Epidermal melanocyte (primary cell): Measurements from ENCODE around the gene SENP3.

Experiments
- DNase-seq: peaks from one replicate; pipeline ENCODE4 v3.0.0; 2011; ENCODE audit warnings: low spot score; ENCODE audit not compliant: insufficient read length

The SENP3 gene

GRCh38 chr17:7561589-7562207, at the start of gene SENP3:
SENP3 (plus strand) TSS chr17:7561919; CDS start chr17:7563077, 1,158 bp downstream.
- DNase-seq, result peak; percentile 97

DNA sequence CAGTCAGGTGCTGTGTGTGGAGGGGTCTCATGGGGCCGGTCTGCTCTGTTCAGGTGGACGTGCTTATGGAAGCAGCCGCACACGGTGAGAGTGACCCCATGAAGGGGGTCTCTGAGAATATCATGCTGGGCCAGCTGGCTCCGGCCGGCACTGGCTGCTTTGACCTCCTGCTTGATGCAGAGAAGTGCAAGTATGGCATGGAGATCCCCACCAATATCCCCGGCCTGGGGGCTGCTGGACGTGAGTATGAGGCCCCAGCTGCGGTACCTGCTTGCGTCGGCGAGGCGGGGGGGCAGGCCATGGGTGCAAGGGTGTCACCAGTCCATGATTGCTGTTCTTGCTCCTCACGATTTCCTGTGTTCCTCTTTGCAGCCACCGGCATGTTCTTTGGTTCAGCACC, 49.6 kb upstream of the SENP3 start:
- no peak for DNase-seq

- DNase-seq, result no peak
Measured at GRCh38 chr17:7512824-7513540, 48.7 kb upstream of the SENP3 start.

DNA sequence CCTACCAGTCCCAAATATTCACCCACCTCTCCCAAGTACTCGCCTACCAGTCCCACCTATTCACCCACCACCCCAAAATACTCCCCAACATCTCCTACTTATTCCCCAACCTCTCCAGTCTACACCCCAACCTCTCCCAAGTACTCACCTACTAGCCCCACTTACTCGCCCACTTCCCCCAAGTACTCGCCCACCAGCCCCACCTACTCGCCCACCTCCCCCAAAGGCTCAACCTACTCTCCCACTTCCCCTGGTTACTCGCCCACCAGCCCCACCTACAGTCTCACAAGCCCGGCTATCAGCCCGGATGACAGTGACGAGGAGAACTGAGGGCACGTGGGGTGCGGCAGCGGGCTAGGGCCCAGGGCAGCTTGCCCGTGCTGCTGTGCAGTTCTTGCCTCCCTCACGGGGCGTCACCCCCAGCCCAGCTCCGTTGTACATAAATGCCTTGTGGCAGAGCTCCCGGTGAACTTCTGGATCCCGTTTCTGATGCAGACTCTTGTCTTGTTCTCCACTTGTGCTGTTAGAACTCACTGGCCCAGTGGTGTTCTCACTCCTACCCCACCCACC, 47.8 kb upstream of the SENP3 start:
- DNase-seq, result no peak

DNA sequence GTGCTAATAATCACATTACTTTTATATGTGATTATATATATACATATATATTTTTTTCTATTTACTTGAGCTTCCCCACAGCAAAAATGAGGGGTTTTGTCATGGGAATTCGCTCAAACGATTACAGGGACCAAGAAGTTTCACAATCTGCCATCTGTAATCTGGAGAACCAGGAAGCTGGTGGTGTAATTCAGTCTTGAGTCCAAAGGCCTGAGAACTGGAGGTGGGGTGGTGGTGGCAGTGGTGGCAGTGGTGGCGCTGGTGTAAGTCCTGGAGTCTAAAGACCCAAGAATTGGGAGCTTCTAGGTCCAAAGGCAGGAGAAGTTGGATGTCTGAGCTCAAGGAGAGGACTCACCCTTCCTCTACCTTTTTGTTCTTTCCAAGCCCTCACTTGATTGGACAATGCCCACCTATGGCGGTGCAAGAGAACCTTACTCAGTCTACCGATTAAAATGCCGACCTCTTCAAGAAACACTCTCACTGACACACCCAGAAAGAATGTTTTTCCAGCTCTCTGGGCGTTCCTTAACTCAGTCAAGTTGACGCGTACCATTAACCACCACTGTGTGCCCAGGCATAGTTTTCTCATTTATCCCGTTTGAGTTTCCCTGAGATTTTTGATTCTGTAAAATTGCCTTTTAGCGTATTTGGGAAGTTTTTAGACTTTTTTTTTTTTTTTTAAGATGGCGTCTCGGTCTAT, 45.7 kb upstream of the SENP3 start:
- no peak for DNase-seq

GRCh38 chr17:7523033-7523432, 38.7 kb upstream of the SENP3 start:
- no peak for DNase-seq

GRCh38 chr17:7528842-7529241, 32.9 kb upstream of the SENP3 start:
- DNase-seq, result no peak

DNA sequence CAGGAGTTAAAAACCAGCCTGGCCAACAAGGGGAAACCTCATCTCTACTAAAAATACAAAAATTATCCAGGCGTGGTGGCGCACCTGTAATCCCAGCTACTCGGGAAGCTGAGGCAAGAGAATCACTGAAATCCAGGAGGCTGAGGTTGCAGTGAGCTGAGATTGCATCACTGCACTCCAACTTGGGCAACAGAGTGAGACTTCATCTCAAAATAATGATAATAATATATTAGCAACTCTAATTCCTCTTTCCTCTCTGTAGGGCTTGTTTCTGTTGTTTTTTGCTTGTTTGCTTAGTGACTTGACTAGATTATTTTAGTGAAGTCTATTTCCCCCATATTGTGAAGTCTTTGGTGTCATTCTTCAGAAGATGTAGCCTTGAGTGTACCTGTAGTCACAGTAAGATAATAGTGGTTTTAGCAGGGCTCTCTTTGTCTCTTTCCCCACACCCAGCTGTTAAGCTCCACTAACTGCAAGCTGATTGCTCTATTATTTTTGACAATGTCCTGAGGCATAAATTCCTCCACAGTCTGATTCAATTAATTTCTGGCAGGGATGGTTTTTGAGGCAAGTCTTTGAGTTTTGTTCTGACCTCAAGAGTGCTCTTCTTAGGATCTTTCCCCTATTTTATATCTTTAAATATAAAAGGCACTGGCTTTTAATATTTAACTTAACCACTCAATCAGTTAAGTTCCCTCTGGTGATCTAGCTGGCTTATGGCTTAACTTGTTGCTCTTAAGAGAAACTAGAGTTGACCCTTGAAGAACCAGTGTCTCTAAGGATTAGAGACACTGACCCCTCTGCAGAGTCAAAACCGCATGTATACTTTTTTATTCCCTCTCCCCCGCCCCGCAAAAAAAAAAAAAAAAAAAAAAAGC, 31.5 kb upstream of the SENP3 start:
- peak; percentile 40 for DNase-seq

DNA sequence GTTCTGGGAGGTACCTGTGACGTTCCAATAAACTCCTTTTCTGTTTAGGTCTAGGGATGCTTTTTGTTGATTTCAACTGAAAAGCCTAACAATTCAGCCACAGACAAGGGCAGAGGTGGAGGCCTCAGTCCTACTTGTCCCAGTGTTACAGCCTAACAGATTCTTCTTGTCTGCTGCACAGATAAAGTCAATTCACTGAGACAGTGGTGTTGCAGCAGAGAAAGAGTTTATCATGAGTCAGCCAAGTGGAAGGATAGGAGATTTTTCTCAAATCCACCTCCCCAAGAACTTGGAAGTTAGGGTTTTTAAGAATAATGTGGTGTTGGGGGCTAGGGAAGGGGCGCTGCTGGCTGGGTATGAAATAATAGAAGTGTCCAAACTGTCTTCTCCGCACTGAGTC, 23.7 kb upstream of the SENP3 start:
- no peak for DNase-seq

- DNase-seq, result no peak
Measured at GRCh38 chr17:7538891-7539545, 22.7 kb upstream of the SENP3 start.

DNA sequence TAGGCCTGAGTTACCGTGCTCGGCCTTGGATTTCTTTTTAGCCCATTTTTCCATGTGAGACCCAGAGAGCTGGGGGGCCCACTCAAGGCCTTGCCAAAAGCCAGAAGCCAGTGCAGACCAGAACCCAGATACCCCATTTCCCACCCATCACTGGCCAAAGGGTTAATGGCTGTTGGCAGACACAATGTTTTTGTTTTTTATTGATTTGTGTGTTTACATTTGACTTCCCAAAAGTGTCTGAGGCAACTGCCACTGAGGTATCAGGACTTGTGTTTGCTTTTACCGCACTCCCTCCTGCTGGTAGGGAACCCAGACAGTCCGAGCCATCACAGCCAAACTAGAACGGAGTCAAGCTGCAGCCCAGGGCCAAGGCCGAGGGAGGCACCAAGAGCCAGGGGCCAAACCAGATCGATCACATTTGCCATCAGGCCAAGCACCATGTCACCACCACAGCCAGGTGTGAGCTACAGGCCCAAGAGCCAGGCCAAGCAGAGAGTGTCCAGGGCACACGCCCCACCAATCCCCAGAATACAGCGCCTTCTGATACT, 20.6 kb upstream of the SENP3 start:
- no peak for DNase-seq

- DNase-seq, result no peak
Measured at GRCh38 chr17:7544911-7545310, 16.8 kb upstream of the SENP3 start.

- peak; percentile 50 for DNase-seq
Measured at GRCh38 chr17:7548585-7549400, 12.9 kb upstream of the SENP3 start, which contains the start of gene TNFSF12. TNFSF12 (plus strand) TSS chr17:7549058; CDS start chr17:7549154, 96 bp downstream.

GRCh38 chr17:7549401-7550055, 12.2 kb upstream of the SENP3 start:
- no peak for DNase-seq

DNA sequence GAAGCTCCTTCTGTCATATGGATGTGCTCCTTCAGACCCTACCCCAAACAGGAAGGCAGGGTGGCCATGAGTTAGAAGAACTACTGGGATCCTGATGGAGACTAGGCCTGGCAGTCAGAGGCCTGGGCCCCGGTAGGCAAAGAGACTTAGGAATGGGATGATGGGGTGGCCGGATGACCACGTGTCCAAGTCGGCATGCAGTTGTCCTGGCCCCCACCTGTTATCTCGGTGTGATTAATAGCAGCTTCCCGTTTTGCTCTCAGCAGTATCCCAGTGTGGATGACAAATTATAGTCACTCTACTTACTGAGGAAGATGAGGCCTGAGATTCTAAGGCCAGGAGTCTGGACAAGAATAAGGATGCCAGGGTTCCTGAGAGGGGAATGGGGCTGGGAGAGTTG, 11.4 kb upstream of the SENP3 start:
- no peak for DNase-seq

- no peak for DNase-seq
Measured at GRCh38 chr17:7551396-7551795, 10.3 kb upstream of the SENP3 start.

GRCh38 chr17:7552621-7553051, 9.1 kb upstream of the SENP3 start:
- DNase-seq, result peak; percentile 54

GRCh38 chr17:7553356-7553755, 8.4 kb upstream of the SENP3 start:
- DNase-seq, result no peak
